Stomach (tissue), 4 donors: ENCODE results near the gene WDR4.

Experiments
- CTCF ChIP-seq, 7 experiments: fragments of 450-650 bp in 4 of 7; fragments of 200-600 bp in 3 of 7; sonication (generic) in 3 of 7; IDR thresholded peaks; one replicate each; pipeline ENCODE4 v1.5.1; 2016 to 2019; ENCODE audit warnings: antibody characterized with exemption in 7 of 7, control low read depth in 2 of 7, mild to moderate bottlenecking in 1 of 7
- POLR2A ChIP-seq, 4 donors: fragments of 450-650 bp; IDR thresholded peaks; one replicate each; pipeline ENCODE4 v1.6.1; 2016; ENCODE audit warnings: antibody characterized with exemption in 4 of 4, control low read depth in 2 of 4, mild to moderate bottlenecking in 1 of 4, moderate library complexity in 1 of 4
- POLR2AphosphoS5 ChIP-seq, 3 donors: sonication (generic); formaldehyde crosslinking; IDR thresholded peaks; one replicate each; pipeline ENCODE4 v1.6.1; 2016; ENCODE audit warnings: antibody characterized with exemption in 3 of 3

DNA sequence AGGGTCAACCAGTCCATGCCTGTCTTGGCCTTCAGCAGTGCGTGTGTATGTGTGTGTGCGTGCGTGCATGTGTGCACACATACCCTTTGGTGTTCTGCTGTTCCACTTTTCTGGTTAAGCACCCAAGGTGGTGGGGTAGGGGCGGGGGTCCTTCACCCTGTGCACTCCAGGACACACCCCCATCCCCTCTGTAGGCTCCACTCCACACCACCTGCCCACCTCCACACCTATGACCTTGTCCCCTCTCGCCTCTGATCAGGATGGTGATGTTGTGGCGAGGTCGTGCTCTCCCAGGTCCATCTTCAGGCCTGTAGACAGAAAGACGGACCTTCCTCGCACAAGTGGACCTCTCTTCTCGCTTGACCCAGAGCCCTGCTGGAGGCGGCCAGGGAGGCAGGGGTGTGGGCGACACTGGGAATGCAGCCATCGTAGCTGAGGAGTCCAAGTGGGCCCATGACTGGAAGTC is 44.6 kb downstream of the WDR4 start:
- no peak for TF ChIP-seq CTCF (IDR thresholded peaks at IDR 0.05)
- no peak for TF ChIP-seq POLR2AphosphoS5 (IDR thresholded peaks at IDR 0.05)
- TF ChIP-seq POLR2A (IDR thresholded peaks at IDR 0.05): no peak
